Measurements from ENCODE around the gene MSI2.
"Not testable (repeated sequence)": the region's sequence is repeated elsewhere in the genome, so short reads cannot be mapped to it uniquely, and the experiment has no call there.

The MSI2 gene

GRCh38 chr17:57290981-57291380 is 34.7 kb downstream of the MSI2 start:
- no peak for DNase-seq

GRCh38 chr17:57292091-57292490 is 35.8 kb downstream of the MSI2 start:
- no peak for DNase-seq

GRCh38 chr17:57293077-57293476 is 36.8 kb downstream of the MSI2 start:
- DNase-seq: peak; percentile 21

GRCh38 chr17:57294101-57294500 is 37.8 kb downstream of the MSI2 start:
- peak; percentile 33 for DNase-seq

GRCh38 chr17:57294629-57295501 is 38.5 kb downstream of the MSI2 start:
- no peak for DNase-seq

GRCh38 chr17:57295526-57296023 is 39.3 kb downstream of the MSI2 start:
- peak; percentile 41 for DNase-seq

- DNase-seq: no peak
These were observed 39.9 kb downstream of the MSI2 start for GRCh38 chr17:57296231-57296630.

GRCh38 chr17:57299176-57299575 is 42.9 kb downstream of the MSI2 start:
- DNase-seq: no peak

GRCh38 chr17:57300592-57300991 is 44.3 kb downstream of the MSI2 start:
- not testable (repeated sequence) for DNase-seq

GRCh38 chr17:57302690-57303465 is 46.6 kb downstream of the MSI2 start:
- peak; percentile 9 for DNase-seq

GRCh38 chr17:57305144-57305728 is 48.9 kb downstream of the MSI2 start:
- DNase-seq: no peak

- no peak for DNase-seq
These were observed 49.7 kb downstream of the MSI2 start for GRCh38 chr17:57305908-57306504.

- DNase-seq: no peak
These were observed 52.3 kb downstream of the MSI2 start for GRCh38 chr17:57308543-57309186.

- DNase-seq: no peak
These were observed 53.2 kb downstream of the MSI2 start for GRCh38 chr17:57309479-57309878.

GRCh38 chr17:57311281-57312216 is 55.2 kb downstream of the MSI2 start:
- DNase-seq: no peak

GRCh38 chr17:57312242-57312641 is 55.9 kb downstream of the MSI2 start:
- no peak for DNase-seq

- no peak for DNase-seq
These were observed 56.9 kb downstream of the MSI2 start for GRCh38 chr17:57313097-57313835.

GRCh38 chr17:57315061-57316015 is 59.0 kb downstream of the MSI2 start:
- no peak for DNase-seq

GRCh38 chr17:57316361-57316760 is 60.0 kb downstream of the MSI2 start:
- no peak for DNase-seq

Measured in right kidney (tissue), 1 donor.